Activated T-cell treated with anti-CD3 and anti-CD28 coated beads, Interleukin-2, amount 50 U/mL, for 24 hours (primary cell): ENCODE measurements around the gene PIK3R5.
A peak's percentile ranks its signal among the peaks of the same experiment; 100 is the strongest.

Source experiments
- DNase-seq: peaks from one replicate; pipeline ENCODE4 v3.0.0-alpha.2; 2020
- H3K27ac Mint-ChIP-seq: 2 replicates; pipeline ENCODE4 v1.8.0; 2020; ENCODE audit warnings: mild to moderate bottlenecking, mixed read lengths
- H3K27me3 Mint-ChIP-seq: 2 replicates; pipeline ENCODE4 v1.8.0; 2020; ENCODE audit warnings: mixed read lengths
- H3K36me3 Mint-ChIP-seq: 2 replicates; pipeline ENCODE4 v1.8.0; 2020; ENCODE audit warnings: low read depth, mixed read lengths
- H3K4me1 Mint-ChIP-seq: 2 replicates; pipeline ENCODE4 v1.8.0; 2020; ENCODE audit warnings: low read depth, mixed read lengths
- H3K4me3 Mint-ChIP-seq: 2 replicates; pipeline ENCODE4 v1.8.0; 2020; ENCODE audit warnings: mild to moderate bottlenecking, moderate library complexity, mixed read lengths
- H3K9me3 Mint-ChIP-seq: 2 replicates; pipeline ENCODE4 v1.8.0; 2020; ENCODE audit warnings: mixed read lengths

PIK3R5 gene

GRCh38 chr17:8949061-8949661 lies 16.3 kb downstream of the PIK3R5 start:
- Mint-ChIP-seq H3K36me3 (peaks cover 58% of the 10 kb centered on the region), H3K27ac (peak overlapping the region; percentile 86), H3K4me3 (peak overlapping the region; percentile 66), H3K4me1 (peaks cover 96% of the 10 kb centered on the region), H3K27me3 (no peaks in the 10 kb centered on the region), H3K9me3 (peaks cover 17% of the 10 kb centered on the region)
- peak; percentile 62 for DNase-seq

- Mint-ChIP-seq H3K9me3 (peaks cover 17% of the 10 kb centered on the region), H3K27me3 (no peaks in the 10 kb centered on the region), H3K27ac (peak overlapping the region; percentile 86), H3K4me1 (peaks cover 92% of the 10 kb centered on the region), H3K4me3 (peak overlapping the region; percentile 66), H3K36me3 (peaks cover 63% of the 10 kb centered on the region)
- DNase-seq, result peak; percentile 37
Observed at GRCh38 chr17:8948462-8948861, 17.0 kb downstream of the PIK3R5 start.

GRCh38 chr17:8947201-8947600 lies 18.3 kb downstream of the PIK3R5 start:
- Mint-ChIP-seq H3K4me1 (peaks cover 87% of the 10 kb centered on the region), H3K27me3 (no peaks in the 10 kb centered on the region), H3K36me3 (peaks cover 63% of the 10 kb centered on the region), H3K27ac (peak overlapping the region; percentile 79), H3K4me3 (peak overlapping the region; percentile 9), H3K9me3 (peaks cover 14% of the 10 kb centered on the region)
- no peak for DNase-seq

- peak overlapping the region; percentile 79 for H3K27ac Mint-ChIP-seq
Observed at GRCh38 chr17:8946476-8946875, 19.0 kb downstream of the PIK3R5 start.

GRCh38 chr17:8946071-8946470 lies 19.4 kb downstream of the PIK3R5 start:
- Mint-ChIP-seq H3K4me3 (no peak overlapping the region), H3K27ac (peak overlapping the region; percentile 79), H3K9me3 (peaks cover 8% of the 10 kb centered on the region), H3K4me1 (peaks cover 87% of the 10 kb centered on the region), H3K36me3 (peaks cover 51% of the 10 kb centered on the region), H3K27me3 (no peaks in the 10 kb centered on the region)
- DNase-seq, result no peak

More at GRCh38 chr17:8946476-8946875, 19.0 kb downstream of the PIK3R5 start:
- no peak overlapping the region for H3K4me3 Mint-ChIP-seq
- peak; percentile 32 for DNase-seq
- peaks cover 11% of the 10 kb centered on the region for H3K9me3 Mint-ChIP-seq
- peaks cover 87% of the 10 kb centered on the region for H3K4me1 Mint-ChIP-seq
- peaks cover 55% of the 10 kb centered on the region for H3K36me3 Mint-ChIP-seq
- no peaks in the 10 kb centered on the region for H3K27me3 Mint-ChIP-seq

- no peaks in the 10 kb centered on the region for H3K9me3 Mint-ChIP-seq
- no peaks in the 10 kb centered on the region for H3K27me3 Mint-ChIP-seq
- H3K4me1 Mint-ChIP-seq, result peaks cover 87% of the 10 kb centered on the region
- H3K27ac Mint-ChIP-seq, result no peak overlapping the region
- DNase-seq, result no peak
- peaks cover 48% of the 10 kb centered on the region for H3K36me3 Mint-ChIP-seq
- H3K4me3 Mint-ChIP-seq, result no peak overlapping the region
Observed at GRCh38 chr17:8944748-8945147, 20.8 kb downstream of the PIK3R5 start.

GRCh38 chr17:8944083-8944482 lies 21.4 kb downstream of the PIK3R5 start:
- Mint-ChIP-seq H3K4me1 (peaks cover 88% of the 10 kb centered on the region), H3K27ac (no peak overlapping the region), H3K27me3 (no peaks in the 10 kb centered on the region), H3K4me3 (no peak overlapping the region), H3K9me3 (no peaks in the 10 kb centered on the region), H3K36me3 (peaks cover 48% of the 10 kb centered on the region)
- DNase-seq, result no peak

- no peaks in the 10 kb centered on the region for H3K27me3 Mint-ChIP-seq
- H3K27ac Mint-ChIP-seq, result peak overlapping the region; percentile 93
- peaks cover 87% of the 10 kb centered on the region for H3K4me1 Mint-ChIP-seq
- H3K9me3 Mint-ChIP-seq, result no peaks in the 10 kb centered on the region
- H3K4me3 Mint-ChIP-seq, result peak overlapping the region; percentile 41
- H3K36me3 Mint-ChIP-seq, result peaks cover 58% of the 10 kb centered on the region
- DNase-seq, result peak; percentile 55
Observed at GRCh38 chr17:8941980-8942622, 23.4 kb downstream of the PIK3R5 start.

- DNase-seq, result peak; percentile 80
- H3K27me3 Mint-ChIP-seq, result no peaks in the 10 kb centered on the region
- H3K36me3 Mint-ChIP-seq, result peaks cover 54% of the 10 kb centered on the region
- peak overlapping the region; percentile 93 for H3K27ac Mint-ChIP-seq
- no peaks in the 10 kb centered on the region for H3K9me3 Mint-ChIP-seq
- peaks cover 85% of the 10 kb centered on the region for H3K4me1 Mint-ChIP-seq
- peak overlapping the region; percentile 69 for H3K4me3 Mint-ChIP-seq
Observed at GRCh38 chr17:8941520-8941919, 24.0 kb downstream of the PIK3R5 start.

- peak; percentile 65 for DNase-seq
- Mint-ChIP-seq H3K27ac (peak overlapping the region; percentile 93), H3K27me3 (no peaks in the 10 kb centered on the region), H3K9me3 (no peaks in the 10 kb centered on the region), H3K4me3 (peak overlapping the region; percentile 69), H3K36me3 (peaks cover 50% of the 10 kb centered on the region), H3K4me1 (peaks cover 85% of the 10 kb centered on the region)
Observed at GRCh38 chr17:8940866-8941471, 24.5 kb downstream of the PIK3R5 start.

- Mint-ChIP-seq H3K4me3 (peak overlapping the region; percentile 58), H3K27me3 (no peaks in the 10 kb centered on the region), H3K9me3 (no peaks in the 10 kb centered on the region), H3K4me1 (peaks cover 83% of the 10 kb centered on the region), H3K27ac (peak overlapping the region; percentile 93), H3K36me3 (peaks cover 37% of the 10 kb centered on the region)
- DNase-seq, result peak; percentile 56
Observed at GRCh38 chr17:8939496-8940334, 25.8 kb downstream of the PIK3R5 start.

GRCh38 chr17:8938933-8939332 lies 26.6 kb downstream of the PIK3R5 start:
- Mint-ChIP-seq H3K9me3 (no peaks in the 10 kb centered on the region), H3K27ac (peak overlapping the region; percentile 93), H3K4me1 (peaks cover 83% of the 10 kb centered on the region), H3K36me3 (peaks cover 30% of the 10 kb centered on the region), H3K4me3 (peak overlapping the region; percentile 58), H3K27me3 (no peaks in the 10 kb centered on the region)
- DNase-seq, result no peak

- no peaks in the 10 kb centered on the region for H3K27me3 Mint-ChIP-seq
- peaks cover 49% of the 10 kb centered on the region for H3K36me3 Mint-ChIP-seq
- H3K27ac Mint-ChIP-seq, result peak overlapping the region; percentile 95
- H3K9me3 Mint-ChIP-seq, result peaks cover 12% of the 10 kb centered on the region
- peak overlapping the region; percentile 46 for H3K4me3 Mint-ChIP-seq
- DNase-seq, result peak; percentile 74
- H3K4me1 Mint-ChIP-seq, result peaks cover 77% of the 10 kb centered on the region
Observed at GRCh38 chr17:8935191-8935590, 30.3 kb downstream of the PIK3R5 start.

- Mint-ChIP-seq H3K4me3 (peak overlapping the region; percentile 46), H3K27me3 (no peaks in the 10 kb centered on the region), H3K9me3 (peaks cover 20% of the 10 kb centered on the region), H3K4me1 (peaks cover 76% of the 10 kb centered on the region), H3K36me3 (peaks cover 55% of the 10 kb centered on the region), H3K27ac (peak overlapping the region; percentile 95)
- DNase-seq, result no peak
Observed at GRCh38 chr17:8934346-8934745, 31.2 kb downstream of the PIK3R5 start.
